Measurements from ENCODE around the gene DDX1. TPM values are rescaled to one million over a fixed set of nuclear protein-coding genes. Genes with fewer than 3 reads are reported as not detected.

Gene DDX1
- total and polyA plus RNA-seq, 9 of the 15 experiments (the other 6 are each of a cell fraction or from before 2014, with no cell fraction given): 116 to 277 (median 232) TPM

DNA sequence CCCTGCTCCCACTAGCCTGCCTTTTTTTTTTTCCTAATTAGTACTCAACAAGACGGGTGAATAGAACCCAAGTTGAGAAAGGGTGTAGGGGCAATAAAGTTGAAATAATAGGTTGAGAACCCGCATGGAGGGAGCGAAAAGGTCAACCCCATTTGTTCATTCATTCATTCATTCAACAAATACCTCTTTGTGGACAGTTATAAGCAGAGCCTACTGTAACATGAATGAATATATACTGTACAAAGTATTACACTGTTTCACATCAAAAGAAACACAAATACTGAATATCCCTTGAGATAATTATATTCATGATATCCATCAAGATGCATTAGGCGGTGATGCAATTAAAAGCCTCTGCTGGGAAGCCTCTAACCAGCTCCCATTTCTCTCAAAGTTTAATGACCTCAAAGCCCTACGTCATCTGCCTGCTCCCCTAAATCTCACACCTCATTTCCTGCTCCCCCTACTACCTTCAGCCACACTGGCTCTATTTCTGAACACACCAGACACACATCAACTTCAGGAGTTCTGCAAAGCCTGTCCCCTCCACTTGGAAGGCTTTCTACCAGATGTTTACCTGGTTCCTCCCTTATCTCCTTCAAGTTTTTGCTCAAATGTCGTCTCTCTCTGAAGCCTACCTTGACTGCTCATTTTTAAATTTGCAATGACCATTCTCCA, 29.2 kb upstream of the DDX1 start (continued):
- TF ChIP-seq, protein P1, sequence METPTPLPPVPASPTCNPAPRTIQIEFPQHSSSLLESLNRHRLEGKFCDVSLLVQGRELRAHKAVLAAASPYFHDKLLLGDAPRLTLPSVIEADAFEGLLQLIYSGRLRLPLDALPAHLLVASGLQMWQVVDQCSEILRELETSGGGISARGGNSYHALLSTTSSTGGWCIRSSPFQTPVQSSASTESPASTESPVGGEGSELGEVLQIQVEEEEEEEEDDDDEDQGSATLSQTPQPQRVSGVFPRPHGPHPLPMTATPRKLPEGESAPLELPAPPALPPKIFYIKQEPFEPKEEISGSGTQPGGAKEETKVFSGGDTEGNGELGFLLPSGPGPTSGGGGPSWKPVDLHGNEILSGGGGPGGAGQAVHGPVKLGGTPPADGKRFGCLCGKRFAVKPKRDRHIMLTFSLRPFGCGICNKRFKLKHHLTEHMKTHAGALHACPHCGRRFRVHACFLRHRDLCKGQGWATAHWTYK (CRISPR knock-in tag; IDR thresholded peaks at IDR 0.05): no peak
- TF ChIP-seq ZEB2 (IDR thresholded peaks at IDR 0.05) (peak; percentile 71), MTA1 (IDR thresholded peaks at IDR 0.05; ENCODE audit: borderline replicate concordance) (peak; percentile 40; the same call in 1 of the 2 replicates), E2F3 (CRISPR knock-in tag; IDR thresholded peaks at IDR 0.05) (no peak), LARP7 (IDR thresholded peaks at IDR 0.05) (0 out of 2 replicates have a peak, but pooled peaks have one; percentile 46), TCF7 (IDR thresholded peaks at IDR 0.05; ENCODE audit: borderline replicate concordance) (no peak), CREM (IDR thresholded peaks at IDR 0.05; ENCODE audit: low read depth) (peak; percentile 80), KDM5B (IDR thresholded peaks at IDR 0.05; ENCODE audit: insufficient replicate concordance, low read depth, low read length) (no peak), GABPA (tag; conservative IDR thresholded peaks at IDR 0.05; ENCODE audit: low read depth) (peak; percentile 24; the same call in 1 of the 2 replicates), TAF15 (IDR thresholded peaks at IDR 0.05; ENCODE audit: low read depth, low read length) (no peak), FOXK2 (conservative IDR thresholded peaks at IDR 0.05 in 1 of 2, IDR thresholded peaks at IDR 0.05 in 1 of 2; ENCODE audit: low read depth in 2 of 2) (peak in 1 of 2 experiments; percentile 51; a peak in 1 of 4 replicates), HLTF (IDR thresholded peaks at IDR 0.05) (0 out of 2 replicates have a peak, but pooled peaks have one; percentile 61)
- TF ChIP-seq, protein P2, sequence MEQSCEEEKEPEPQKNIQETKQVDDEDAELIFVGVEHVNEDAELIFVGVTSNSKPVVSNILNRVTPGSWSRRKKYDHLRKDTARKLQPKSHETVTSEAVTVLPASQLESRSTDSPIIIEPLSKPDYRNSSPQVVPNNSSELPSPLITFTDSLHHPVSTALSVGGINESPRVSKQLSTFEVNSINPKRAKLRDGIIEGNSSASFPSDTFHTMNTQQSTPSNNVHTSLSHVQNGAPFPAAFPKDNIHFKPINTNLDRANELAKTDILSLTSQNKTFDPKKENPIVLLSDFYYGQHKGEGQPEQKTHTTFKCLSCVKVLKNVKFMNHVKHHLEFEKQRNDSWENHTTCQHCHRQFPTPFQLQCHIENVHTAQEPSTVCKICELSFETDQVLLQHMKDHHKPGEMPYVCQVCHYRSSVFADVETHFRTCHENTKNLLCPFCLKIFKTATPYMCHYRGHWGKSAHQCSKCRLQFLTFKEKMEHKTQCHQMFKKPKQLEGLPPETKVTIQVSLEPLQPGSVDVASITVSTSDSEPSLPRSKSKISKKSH (CRISPR knock-in tag; IDR thresholded peaks at IDR 0.05): no peak
- TF ChIP-seq, protein P3, sequence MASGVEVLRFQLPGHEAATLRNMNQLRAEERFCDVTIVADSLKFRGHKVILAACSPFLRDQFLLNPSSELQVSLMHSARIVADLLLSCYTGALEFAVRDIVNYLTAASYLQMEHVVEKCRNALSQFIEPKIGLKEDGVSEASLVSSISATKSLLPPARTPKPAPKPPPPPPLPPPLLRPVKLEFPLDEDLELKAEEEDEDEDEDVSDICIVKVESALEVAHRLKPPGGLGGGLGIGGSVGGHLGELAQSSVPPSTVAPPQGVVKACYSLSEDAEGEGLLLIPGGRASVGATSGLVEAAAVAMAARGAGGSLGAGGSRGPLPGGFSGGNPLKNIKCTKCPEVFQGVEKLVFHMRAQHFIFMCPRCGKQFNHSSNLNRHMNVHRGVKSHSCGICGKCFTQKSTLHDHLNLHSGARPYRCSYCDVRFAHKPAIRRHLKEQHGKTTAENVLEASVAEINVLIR (CRISPR knock-in tag; IDR thresholded peaks at IDR 0.05): 0 out of 2 replicates have a peak, but pooled peaks have one; percentile 6
- TF ChIP-seq, protein P4, sequence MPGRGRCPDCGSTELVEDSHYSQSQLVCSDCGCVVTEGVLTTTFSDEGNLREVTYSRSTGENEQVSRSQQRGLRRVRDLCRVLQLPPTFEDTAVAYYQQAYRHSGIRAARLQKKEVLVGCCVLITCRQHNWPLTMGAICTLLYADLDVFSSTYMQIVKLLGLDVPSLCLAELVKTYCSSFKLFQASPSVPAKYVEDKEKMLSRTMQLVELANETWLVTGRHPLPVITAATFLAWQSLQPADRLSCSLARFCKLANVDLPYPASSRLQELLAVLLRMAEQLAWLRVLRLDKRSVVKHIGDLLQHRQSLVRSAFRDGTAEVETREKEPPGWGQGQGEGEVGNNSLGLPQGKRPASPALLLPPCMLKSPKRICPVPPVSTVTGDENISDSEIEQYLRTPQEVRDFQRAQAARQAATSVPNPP (IDR thresholded peaks at IDR 0.05; ENCODE audit: borderline replicate concordance, insufficient read depth, insufficient read length): no peak
- TF ChIP-seq, protein P5, sequence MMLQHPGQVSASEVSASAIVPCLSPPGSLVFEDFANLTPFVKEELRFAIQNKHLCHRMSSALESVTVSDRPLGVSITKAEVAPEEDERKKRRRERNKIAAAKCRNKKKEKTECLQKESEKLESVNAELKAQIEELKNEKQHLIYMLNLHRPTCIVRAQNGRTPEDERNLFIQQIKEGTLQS (IDR thresholded peaks at IDR 0.05): peak; percentile 83
- TF ChIP-seq, protein P5 (CRISPR knock-in tag; conservative IDR thresholded peaks at IDR 0.05): no peak

All from K562 (cell line).